ENCODE data around the gene CD79B. TPM values are rescaled to one million over a fixed set of nuclear protein-coding genes. Genes with fewer than 3 reads are reported as not detected.

CD79B gene
- polyA plus RNA-seq, 1 donor (not counting 4 experiments of a cell fraction or from before 2014, with no cell fraction given): 0.07 TPM

- H3K9ac ChIP-seq (ENCODE audit: control insufficient read depth, extremely low read depth, insufficient read depth, low read length): no peak overlapping the region
- H3K4me2 ChIP-seq (ENCODE audit: control insufficient read depth, extremely low read depth, insufficient read depth, low read depth, low read length): no peak overlapping the region
- peaks cover 7% of the 10 kb centered on the region for H3K27me3 ChIP-seq (ENCODE audit: control insufficient read depth, extremely low read depth, insufficient read depth, low read length)
- DNase-seq (ENCODE audit: low read depth, low spot score): no peak
- H3K9me1 ChIP-seq (ENCODE audit: control insufficient read depth, extremely low read depth, insufficient read depth, low read length): no peaks in the 10 kb centered on the region
- dilution Hi-C loops (cut with MboI; ENCODE audit: extremely low pct_ligation_motif_present, low sequenced_read_pairs): no loop called here
- H3K36me3 ChIP-seq (ENCODE audit: control insufficient read depth in 2 of 2, extremely low read depth in 1 of 2, insufficient read depth in 2 of 2, low read length in 2 of 2): no peaks in the 10 kb centered on the region
- TF ChIP-seq EZH2 (IDR thresholded peaks at IDR 0.05; ENCODE audit: low read length): no peak
- no peak for TF ChIP-seq CTCF (optimal IDR thresholded peaks at IDR 0.05 in 1 of 3, IDR thresholded peaks at IDR 0.05 in 1 of 3, conservative IDR thresholded peaks at IDR 0.05 in 1 of 3; ENCODE audit: extremely low read depth in 1 of 3, insufficient read depth in 2 of 3, low read length in 3 of 3)
- H2AFZ ChIP-seq (ENCODE audit: control insufficient read depth, low read length): no peak overlapping the region
- H3K4me1 ChIP-seq (ENCODE audit: control insufficient read depth, extremely low read depth, insufficient read depth, low read length): no peaks in the 10 kb centered on the region
- H4K20me1 ChIP-seq (ENCODE audit: control insufficient read depth, extremely low read depth, insufficient read depth, low read length): no peaks in the 10 kb centered on the region
- no peaks in the 10 kb centered on the region for H3K9me3 ChIP-seq (ENCODE audit: control insufficient read depth, low read depth, low read length)
- H3K4me3 ChIP-seq (ENCODE audit: control insufficient read depth in 2 of 3, extremely low read depth in 1 of 3, insufficient read depth in 2 of 3, low read depth in 1 of 3, low read length in 3 of 3): no peak overlapping the region
- no peak overlapping the region for H3K27ac ChIP-seq (ENCODE audit: control insufficient read depth, insufficient read depth, low read length)
- H3K79me2 ChIP-seq (ENCODE audit: control insufficient read depth, insufficient read depth, low read length): no peaks in the 10 kb centered on the region
- FAIRE-seq: no peak
These were observed 12.8 kb upstream of the CD79B start for GRCh38 chr17:63944736-63945499.

GRCh38 chr17:63943745-63944144 lies 11.6 kb upstream of the CD79B start:
- Histone ChIP-seq H3K9ac (ENCODE audit: control insufficient read depth, extremely low read depth, insufficient read depth, low read length) (no peak overlapping the region), H2AFZ (ENCODE audit: control insufficient read depth, low read length) (no peak overlapping the region), H4K20me1 (ENCODE audit: control insufficient read depth, extremely low read depth, insufficient read depth, low read length) (no peaks in the 10 kb centered on the region), H3K9me3 (ENCODE audit: control insufficient read depth, low read depth, low read length) (no peaks in the 10 kb centered on the region), H3K36me3 (ENCODE audit: control insufficient read depth in 2 of 2, extremely low read depth in 1 of 2, insufficient read depth in 2 of 2, low read length in 2 of 2) (no peaks in the 10 kb centered on the region), H3K27ac (ENCODE audit: control insufficient read depth, insufficient read depth, low read length) (no peak overlapping the region), H3K4me3 (ENCODE audit: control insufficient read depth in 2 of 3, extremely low read depth in 1 of 3, insufficient read depth in 2 of 3, low read depth in 1 of 3, low read length in 3 of 3) (no peak overlapping the region), H3K79me2 (ENCODE audit: control insufficient read depth, insufficient read depth, low read length) (no peaks in the 10 kb centered on the region), H3K4me2 (ENCODE audit: control insufficient read depth, extremely low read depth, insufficient read depth, low read depth, low read length) (no peak overlapping the region), H3K4me1 (ENCODE audit: control insufficient read depth, extremely low read depth, insufficient read depth, low read length) (no peaks in the 10 kb centered on the region), H3K9me1 (ENCODE audit: control insufficient read depth, extremely low read depth, insufficient read depth, low read length) (no peaks in the 10 kb centered on the region), H3K27me3 (ENCODE audit: control insufficient read depth, extremely low read depth, insufficient read depth, low read length) (peaks cover 7% of the 10 kb centered on the region)
- dilution Hi-C loops (cut with MboI; ENCODE audit: extremely low pct_ligation_motif_present, low sequenced_read_pairs): no loop called here
- TF ChIP-seq CTCF (optimal IDR thresholded peaks at IDR 0.05 in 1 of 3, IDR thresholded peaks at IDR 0.05 in 1 of 3, conservative IDR thresholded peaks at IDR 0.05 in 1 of 3; ENCODE audit: extremely low read depth in 1 of 3, insufficient read depth in 2 of 3, low read length in 3 of 3) (peak in 1 of 3 experiments; percentile 12), EZH2 (IDR thresholded peaks at IDR 0.05; ENCODE audit: low read length) (no peak)
- DNase-seq (ENCODE audit: low read depth, low spot score): no peak
- no peak for FAIRE-seq

Data from keratinocyte (primary cell).